ENCODE data around the gene MARK1.

Gene MARK1

DNA sequence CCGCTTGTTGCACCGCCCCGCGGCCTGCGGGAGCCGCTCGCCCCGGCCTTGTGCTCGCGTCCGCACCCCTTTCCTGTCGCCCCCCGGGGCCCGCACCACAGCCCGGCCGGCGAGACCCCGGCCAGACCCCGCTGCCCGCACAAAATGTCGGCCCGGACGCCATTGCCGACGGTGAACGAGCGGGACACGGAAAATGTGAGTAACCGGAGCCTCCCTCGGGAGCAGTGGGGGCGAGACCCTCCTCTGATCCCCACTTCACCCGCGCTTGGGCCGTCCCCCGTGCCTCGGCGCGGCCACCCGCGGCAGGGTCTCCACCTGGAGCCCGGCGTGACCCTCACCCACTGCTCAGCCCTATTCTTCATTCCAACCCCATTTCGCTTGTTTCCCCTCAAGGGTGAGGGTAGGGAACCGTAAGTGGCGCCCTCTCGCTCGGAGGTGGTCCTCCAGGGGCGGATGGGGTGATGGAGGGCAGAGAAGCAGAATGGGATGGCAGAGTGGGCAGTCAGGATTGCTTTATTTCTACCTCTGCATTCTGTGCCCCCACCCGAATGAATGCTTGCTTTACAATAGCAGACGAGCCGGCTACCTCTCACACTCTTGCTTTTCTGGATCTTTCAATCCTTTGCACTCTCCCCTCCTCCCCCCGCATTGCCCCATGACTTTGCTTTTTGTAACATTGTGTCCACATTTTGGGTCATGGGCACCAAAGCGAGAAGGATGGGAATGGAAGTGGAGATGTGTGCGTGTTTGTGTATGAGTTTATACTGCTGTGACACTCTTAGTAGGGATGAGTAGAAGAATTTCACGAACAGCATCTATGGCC is 954 bp downstream of the MARK1 start:
- no peak for FAIRE-seq
- DNase-seq (ENCODE audit: low spot score): no peak

- DNase-seq (ENCODE audit: low spot score): no peak
- FAIRE-seq: no peak
Measured at GRCh38 chr1:220529521-220530020, 1.6 kb downstream of the MARK1 start.

DNA sequence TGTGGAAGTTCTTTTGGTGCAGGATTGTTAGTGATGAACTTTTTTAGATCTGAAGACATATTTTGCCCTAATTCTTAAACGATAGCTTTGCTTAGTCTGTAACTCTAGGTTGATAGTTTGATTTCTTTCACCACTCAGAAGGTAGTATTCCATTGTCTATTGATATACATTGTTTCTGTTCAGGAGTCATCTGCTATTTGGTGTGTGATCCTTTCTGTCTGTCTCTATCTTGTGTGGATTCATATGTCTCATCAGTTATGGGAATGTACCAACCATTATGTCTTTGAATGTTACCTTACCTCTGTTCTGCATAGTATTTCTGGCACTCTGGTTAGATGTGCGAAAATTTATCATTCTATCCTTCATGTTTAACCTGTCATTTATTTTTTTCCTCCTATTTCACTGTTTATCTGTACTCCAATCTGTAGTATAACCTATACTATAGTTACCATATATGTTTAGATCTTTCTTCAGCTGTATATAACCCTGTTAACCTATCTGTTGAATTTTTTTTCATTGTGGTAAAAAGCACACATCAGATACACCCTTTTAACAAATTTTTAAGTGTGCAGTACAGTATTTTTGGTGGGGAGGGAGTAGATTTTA is 5.7 kb downstream of the MARK1 start:
- no peak for FAIRE-seq
- DNase-seq (ENCODE audit: low spot score): no peak

DNA sequence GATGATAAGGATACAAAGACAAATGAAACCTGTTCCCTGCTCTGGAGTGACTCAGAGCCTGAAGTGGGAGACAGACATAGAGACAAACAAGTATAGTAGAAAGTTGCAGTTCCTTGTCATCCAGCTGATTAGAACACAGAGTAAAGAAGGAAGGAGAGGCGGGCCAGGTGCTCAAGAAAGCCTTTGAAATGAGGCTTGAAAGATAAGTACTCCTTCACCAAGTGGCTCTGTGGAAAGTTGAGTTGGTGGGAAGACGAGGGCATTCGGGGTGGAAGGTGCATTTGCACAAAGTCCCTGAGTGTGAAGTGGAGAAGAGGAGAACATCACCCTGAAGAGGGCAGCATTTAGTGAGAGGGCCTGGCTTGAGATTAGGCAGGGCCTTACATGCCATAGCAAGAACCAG is 17.0 kb downstream of the MARK1 start:
- DNase-seq (ENCODE audit: low spot score) (no peak), FAIRE-seq (no peak)

DNA sequence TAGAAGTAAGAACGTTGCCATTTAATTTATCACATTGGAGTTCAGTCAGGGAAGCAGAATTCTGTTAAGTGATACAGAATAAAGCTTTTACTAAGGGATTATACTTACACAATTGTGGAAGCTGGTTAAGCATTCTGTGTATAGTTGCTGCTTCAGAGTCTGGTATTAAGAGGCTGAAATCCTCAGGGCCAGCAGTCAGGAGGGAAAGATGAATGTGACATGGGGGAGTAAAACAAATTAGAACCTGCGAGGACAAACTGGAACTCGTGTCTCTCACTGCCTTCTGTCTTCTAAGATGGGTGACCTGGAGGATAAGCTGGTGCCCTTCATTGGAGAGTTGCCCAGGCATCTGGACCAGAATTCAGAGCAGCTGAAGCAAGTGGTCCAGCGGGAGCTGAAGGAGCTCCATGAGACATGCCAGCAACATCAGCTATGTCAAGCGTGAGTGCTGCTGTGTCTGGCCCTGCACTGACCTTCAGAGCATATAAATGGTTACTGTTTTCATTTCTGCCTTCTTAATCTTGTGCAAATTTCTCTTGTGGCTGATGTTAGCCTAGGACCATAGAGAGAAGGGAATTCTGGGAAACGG is 23.0 kb downstream of the MARK1 start:
- DNase-seq (ENCODE audit: low spot score) (no peak), FAIRE-seq (no peak)

GRCh38 chr1:220551718-220552117 is 23.8 kb downstream of the MARK1 start:
- FAIRE-seq: no peak

DNA sequence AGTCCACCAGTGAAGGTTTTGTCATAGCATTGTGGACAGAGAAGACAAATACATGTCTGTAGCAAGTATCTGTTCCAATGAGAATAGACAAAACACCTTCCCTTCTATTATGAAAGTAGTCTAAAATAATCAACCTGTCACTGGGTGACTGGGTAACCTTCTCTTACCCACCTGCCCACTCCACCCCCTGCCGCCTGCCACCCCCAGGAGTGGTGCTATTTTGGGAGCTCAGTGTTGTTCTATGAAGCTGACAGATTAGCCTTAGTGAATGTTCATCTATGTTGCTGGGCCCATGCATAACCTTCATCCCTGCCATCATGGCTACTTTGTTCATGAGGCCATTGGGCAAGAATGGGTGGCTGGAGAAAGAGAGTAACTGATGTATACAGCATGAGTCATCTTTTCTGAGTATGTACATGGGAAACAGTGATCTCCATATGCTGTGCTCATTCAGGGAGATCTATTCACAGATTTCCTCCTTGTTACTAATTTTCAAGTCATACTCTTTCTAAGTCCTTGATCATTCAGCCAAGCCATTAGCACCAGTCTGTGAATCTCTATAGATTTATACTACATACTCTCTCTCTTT is 24.8 kb downstream of the MARK1 start:
- no peak for FAIRE-seq
- DNase-seq (ENCODE audit: low spot score): no peak

More at GRCh38 chr1:220551718-220552117, 23.8 kb downstream of the MARK1 start:
- no peak for DNase-seq (ENCODE audit: low spot score)

- FAIRE-seq: no peak
Measured at GRCh38 chr1:220556641-220557040, 28.7 kb downstream of the MARK1 start.

GRCh38 chr1:220563564-220563963 is 35.6 kb downstream of the MARK1 start:
- no peak for FAIRE-seq
- DNase-seq (ENCODE audit: low spot score): no peak

More at GRCh38 chr1:220556641-220557040, 28.7 kb downstream of the MARK1 start:
- DNase-seq (ENCODE audit: low spot score): no peak

DNA sequence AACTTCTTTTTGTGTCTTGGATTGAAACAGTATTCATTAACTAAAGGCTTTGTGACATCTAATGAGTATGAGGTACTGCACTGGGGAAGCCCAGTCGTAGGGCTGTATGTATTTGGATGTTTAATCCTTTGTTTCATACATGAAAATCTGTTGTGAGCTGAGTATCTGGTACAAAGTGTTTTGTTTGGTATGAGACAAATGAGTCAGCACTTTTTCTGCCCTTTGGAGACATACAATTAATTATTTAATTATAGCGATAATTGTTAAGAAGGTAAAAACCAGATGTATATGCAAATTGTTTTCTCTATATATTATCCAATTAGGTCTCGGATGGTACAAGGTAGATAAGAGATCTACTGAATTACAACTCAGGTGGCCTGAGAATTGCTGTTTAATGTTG is 36.3 kb downstream of the MARK1 start:
- DNase-seq (ENCODE audit: low spot score): no peak

DNA sequence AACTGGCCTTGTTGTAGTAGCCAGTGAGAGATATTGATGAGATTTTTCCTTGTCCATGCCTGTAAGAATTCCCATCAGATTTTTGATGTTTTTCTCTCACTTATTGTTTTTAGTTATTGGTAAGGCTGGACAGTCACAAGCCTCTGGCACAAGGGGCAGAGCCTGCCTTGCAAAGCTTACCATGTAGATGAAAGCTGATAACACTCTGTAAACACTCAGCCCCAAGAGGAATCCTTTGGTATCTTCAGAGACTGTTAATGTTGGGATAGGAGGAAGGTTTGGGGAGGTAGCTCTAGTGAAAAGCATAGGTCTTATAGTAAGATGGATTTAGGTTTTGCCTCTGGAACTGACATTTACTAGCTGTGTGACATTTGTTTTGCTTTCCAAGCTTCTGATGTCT is 37.7 kb downstream of the MARK1 start:
- DNase-seq (ENCODE audit: low spot score) (no peak), FAIRE-seq (no peak)

More for the DNA sequence above, 36.3 kb downstream of the MARK1 start:
- FAIRE-seq: no peak

- FAIRE-seq: no peak
- no peak for DNase-seq (ENCODE audit: low spot score)
Measured at GRCh38 chr1:220566869-220567268, 38.9 kb downstream of the MARK1 start.

DNA sequence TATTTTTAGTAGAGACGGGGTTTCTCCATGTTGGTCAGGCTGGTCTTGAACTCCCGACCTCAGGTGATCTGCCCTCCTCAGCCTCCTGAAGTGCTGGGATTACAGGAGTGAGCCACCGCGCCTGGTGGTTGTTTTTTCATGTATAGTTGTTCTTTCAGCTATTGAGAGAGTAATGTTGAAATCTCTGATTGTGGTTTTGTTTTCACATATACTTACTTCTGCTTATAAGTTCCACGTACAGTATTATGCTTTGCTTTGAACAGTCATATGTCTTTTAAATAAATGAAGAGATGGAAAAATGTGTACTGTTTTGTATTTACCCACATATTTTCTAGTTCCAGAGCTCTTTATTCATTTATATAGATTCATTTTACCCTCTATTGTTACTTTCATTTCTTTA is 44.5 kb downstream of the MARK1 start:
- FAIRE-seq: no peak
- no peak for DNase-seq (ENCODE audit: low spot score)

DNA sequence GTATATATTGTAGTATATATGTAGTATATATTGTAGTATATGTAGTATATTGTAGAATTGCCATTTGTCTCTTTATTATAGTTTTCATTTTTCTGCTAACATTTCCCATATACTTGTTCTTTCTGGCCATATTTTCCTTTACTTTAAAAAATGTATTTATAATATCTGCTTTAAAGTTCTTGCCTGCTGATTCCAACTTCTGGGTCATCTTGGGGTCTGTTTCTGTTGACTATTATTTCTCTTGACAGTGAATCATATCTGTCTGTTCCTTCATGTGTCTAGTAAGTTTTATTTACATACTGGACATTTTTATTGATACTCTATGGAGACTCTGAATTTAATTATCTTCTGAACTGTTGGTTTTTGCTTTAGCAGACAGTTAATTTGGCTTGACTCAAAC is 45.9 kb downstream of the MARK1 start:
- DNase-seq (ENCODE audit: low spot score) (no peak), FAIRE-seq (no peak)

DNA sequence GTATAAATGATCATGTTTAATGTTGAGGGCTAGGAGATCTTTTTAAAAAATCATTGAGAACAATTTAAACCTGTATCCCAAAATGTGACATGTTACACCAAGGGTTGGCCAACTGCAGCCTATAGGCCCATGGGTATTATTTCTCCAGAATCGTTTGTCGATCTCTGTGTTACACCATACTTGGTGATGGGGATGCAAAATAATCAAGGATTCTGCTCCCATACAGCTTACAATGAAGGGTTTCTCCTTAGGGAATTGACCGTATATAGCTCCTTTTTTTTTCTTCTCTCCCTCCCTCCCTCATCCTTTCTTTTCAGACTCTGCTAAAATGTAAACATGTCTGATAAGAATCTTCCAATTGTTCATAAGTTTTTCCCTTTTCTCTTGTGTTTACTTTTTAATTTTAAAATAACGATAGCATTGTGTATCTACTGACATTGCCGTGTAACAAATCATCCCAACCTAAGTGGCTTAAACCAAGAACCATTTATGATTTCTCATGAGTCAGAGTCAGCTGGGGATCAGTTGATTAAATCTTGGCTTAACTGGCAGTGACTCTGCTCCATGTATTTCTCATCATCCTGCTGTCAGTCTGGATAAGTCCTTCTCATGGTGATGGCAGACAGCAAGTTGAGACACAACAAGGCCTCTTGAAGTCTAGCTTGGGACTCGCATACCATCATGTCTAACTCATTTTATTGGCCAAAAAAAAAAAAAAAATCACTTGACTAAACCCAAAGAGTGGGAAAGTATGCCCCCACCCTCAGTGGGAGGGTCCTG is 48.0 kb downstream of the MARK1 start:
- DNase-seq (ENCODE audit: low spot score): no peak
- no peak for FAIRE-seq

- no peak for FAIRE-seq
Measured at GRCh38 chr1:220577926-220578325, 50.0 kb downstream of the MARK1 start.

DNA sequence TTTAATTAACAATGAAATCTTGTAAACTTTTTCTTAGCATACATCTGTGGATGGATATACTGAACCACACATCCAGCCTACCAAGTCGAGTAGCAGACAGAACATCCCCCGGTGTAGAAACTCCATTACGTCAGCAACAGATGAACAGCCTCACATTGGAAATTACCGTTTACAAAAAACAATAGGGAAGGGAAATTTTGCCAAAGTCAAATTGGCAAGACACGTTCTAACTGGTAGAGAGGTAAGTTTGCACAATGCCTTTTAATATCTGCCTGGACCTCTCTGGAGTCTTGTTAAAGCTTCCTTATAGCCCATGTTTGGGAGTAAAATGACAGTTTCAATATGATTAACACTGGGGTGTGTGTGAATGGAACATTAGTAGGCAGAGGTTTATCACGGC is 51.4 kb downstream of the MARK1 start:
- DNase-seq (ENCODE audit: low spot score): no peak
- FAIRE-seq: no peak

More at GRCh38 chr1:220577926-220578325, 50.0 kb downstream of the MARK1 start:
- no peak for DNase-seq (ENCODE audit: low spot score)

GRCh38 chr1:220592714-220593113 is 64.8 kb downstream of the MARK1 start:
- DNase-seq (ENCODE audit: low spot score): no peak
- no peak for FAIRE-seq

- no peak for FAIRE-seq
- DNase-seq (ENCODE audit: low spot score): no peak
Measured at GRCh38 chr1:220594356-220594755, 66.4 kb downstream of the MARK1 start.

DNA sequence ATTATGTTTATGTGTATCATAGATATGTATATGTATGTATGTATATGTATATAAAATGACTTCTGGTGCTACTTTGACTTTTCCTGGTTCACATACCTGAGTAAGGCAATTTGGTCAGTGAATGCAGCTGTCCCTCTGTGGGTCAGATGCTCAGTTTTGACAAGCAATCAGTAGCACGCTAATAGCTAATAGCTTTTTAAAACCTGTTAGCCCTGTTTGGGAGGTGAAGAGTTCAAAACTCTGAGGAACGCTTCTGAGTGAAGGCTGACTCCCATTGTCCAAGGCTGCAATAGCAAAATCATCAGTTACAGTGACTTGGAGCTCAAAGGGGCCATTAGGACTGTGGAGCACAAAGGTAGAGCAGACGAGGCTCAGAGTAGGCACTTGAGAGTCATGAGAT is 67.2 kb downstream of the MARK1 start:
- FAIRE-seq: no peak

GRCh38 chr1:220604926-220605325 is 77.0 kb downstream of the MARK1 start:
- FAIRE-seq: no peak
- DNase-seq (ENCODE audit: low spot score): no peak

More for the DNA sequence above, 67.2 kb downstream of the MARK1 start:
- no peak for DNase-seq (ENCODE audit: low spot score)

All from RCC 7860 (cell line).